B cell (primary cell): ENCODE measurements around the gene TEX35. TPM values are rescaled to one million over a fixed set of nuclear protein-coding genes. Genes with fewer than 3 reads are reported as not detected.

Source experiments
- ATAC-seq: fragments of 200-7000 bp; cut with Tn5 transposase; one replicate; pipeline ENCODE4 v1.10.0; 2021; ENCODE audit warnings: low read depth, mild to moderate bottlenecking, moderate number of reproducible peaks, moderate library complexity
- CTCF ChIA-PET: fragments of 350-600 bp; sonication (Branson Sonifier 250); formaldehyde crosslinking; loops from one replicate; lab custom pipeline; 2021; ENCODE audit warnings: antibody characterized with exemption, inconsistent platforms; lab: Charles Lee
- POLR2A ChIA-PET: fragments of 350-600 bp; sonication (Branson Sonifier 250); formaldehyde crosslinking; loops from one replicate; lab custom pipeline; 2021; ENCODE audit warnings: antibody characterized with exemption; lab: Charles Lee
- DNase-seq: peaks from one replicate; pipeline ENCODE4 v3.0.0; 2013
- H2AFZ ChIP-seq: 2 replicates; pipeline ENCODE4 v1.6.1; 2012; ENCODE audit warnings: mild to moderate bottlenecking, low read depth, low read length; ENCODE audit not compliant: insufficient read depth, poor library complexity, severe bottlenecking
- H3K27ac ChIP-seq, 2 donors: 1 replicate in 1 of 2; 2 replicates in 1 of 2; pipeline ENCODE4 v1.5.1; 2012 to 2013; ENCODE audit warnings: low read length in 2 of 2, mild to moderate bottlenecking in 2 of 2, moderate library complexity in 1 of 2
- H3K27me3 ChIP-seq, 4 experiments: fragments of 200-600 bp in 1 of 4; sonication (generic) in 1 of 4; replicated peaks in 1 of 4; 1 replicate in 2 of 4; 2 replicates in 2 of 4; pipeline versions ENCODE4 v1.6.1 to v1.7.0; 2013 to 2016; ENCODE audit warnings: low read length in 3 of 4, mild to moderate bottlenecking in 2 of 4, mixed read lengths in 1 of 4, moderate library complexity in 1 of 4; ENCODE audit not compliant: insufficient read depth in 4 of 4, control insufficient read depth in 3 of 4; ENCODE audit errors: control extremely low read depth in 1 of 4
- H3K36me3 ChIP-seq, 2 experiments: replicated peaks in 1 of 2; 1 replicate in 1 of 2; 2 replicates in 1 of 2; pipeline versions ENCODE4 v1.6.1 to v1.7.1; 2013; ENCODE audit warnings: low read length in 1 of 2; ENCODE audit not compliant: insufficient read depth in 2 of 2, control insufficient read depth in 1 of 2; ENCODE audit errors: control extremely low read depth in 1 of 2, extremely low read depth in 1 of 2
- H3K4me1 ChIP-seq, 2 donors: fragments of 200-600 bp in 1 of 2; sonication (generic) in 1 of 2; 1 replicate in 1 of 2; 2 replicates in 1 of 2; pipeline versions ENCODE4 v1.5.1 to v1.6.1; 2013 to 2017; ENCODE audit warnings: low read length in 2 of 2; ENCODE audit not compliant: control insufficient read depth in 2 of 2, insufficient read depth in 2 of 2
- H3K4me2 ChIP-seq: replicated peaks from 2 replicates; pipeline ENCODE3; 2012; ENCODE audit warnings: mild to moderate bottlenecking, low read depth, low read length; ENCODE audit not compliant: poor library complexity, severe bottlenecking
- H3K4me3 ChIP-seq, 5 experiments: fragments of 200-600 bp in 1 of 5; sonication (generic) in 1 of 5; 1 replicate in 3 of 5; 2 replicates in 2 of 5; pipeline versions ENCODE4 v1.5.1 to v1.7.0; 2011 to 2016; ENCODE audit warnings: low read length in 4 of 5, mild to moderate bottlenecking in 4 of 5, low read depth in 2 of 5, control low read depth in 1 of 5, moderate library complexity in 1 of 5; ENCODE audit not compliant: insufficient read depth in 1 of 5; ENCODE audit errors: control extremely low read depth in 1 of 5, extremely low read depth in 1 of 5
- H3K79me2 ChIP-seq: fragments of 200-600 bp; sonication (generic); one replicate; pipeline ENCODE4 v1.6.0; 2016; ENCODE audit warnings: low read length; ENCODE audit not compliant: control insufficient read depth, insufficient read depth
- H3K9ac ChIP-seq: fragments of 200-600 bp; sonication (generic); 2 replicates; pipeline ENCODE4 v1.6.1; 2017; ENCODE audit warnings: mild to moderate bottlenecking, low read length, moderate library complexity
- H3K9me3 ChIP-seq, 3 donors: one replicate each; pipeline versions ENCODE4 v1.6.1 to v1.7.1; 2013; ENCODE audit warnings: low read length in 2 of 3; ENCODE audit not compliant: control insufficient read depth in 2 of 3, insufficient read depth in 1 of 3; ENCODE audit errors: control extremely low read depth in 1 of 3
- H4K20me1 ChIP-seq: 2 replicates; pipeline ENCODE4 v1.6.0; 2012; ENCODE audit warnings: mild to moderate bottlenecking, low read length; ENCODE audit not compliant: insufficient read depth, control insufficient read depth, poor library complexity, severe bottlenecking
- H3K27ac Mint-ChIP-seq: one replicate; pipeline ENCODE4 v1.8.0; 2021; ENCODE audit warnings: mixed read lengths
- H3K27me3 Mint-ChIP-seq: one replicate; pipeline ENCODE4 v1.8.0; 2021; ENCODE audit warnings: mixed read lengths
- H3K4me1 Mint-ChIP-seq: one replicate; pipeline ENCODE4 v1.8.0; 2021; ENCODE audit warnings: mixed read lengths
- H3K4me3 Mint-ChIP-seq: one replicate; pipeline ENCODE4 v1.8.0; 2021; ENCODE audit warnings: mixed read lengths
- H3K9me3 Mint-ChIP-seq: one replicate; pipeline ENCODE4 v1.8.0; 2022; ENCODE audit warnings: mixed read lengths; ENCODE audit not compliant: insufficient read depth
- CTCF ChIP-seq: fragments of 200-600 bp; IDR thresholded peaks from one replicate; pipeline ENCODE4 v1.8.0; 2022; ENCODE audit warnings: antibody characterized with exemption, mild to moderate bottlenecking
- EZH2 ChIP-seq: IDR thresholded peaks from 2 replicates; pipeline ENCODE4 v1.6.1; 2012; ENCODE audit warnings: borderline replicate concordance, low read depth, mild to moderate bottlenecking, moderate library complexity, low read length; ENCODE audit not compliant: insufficient read depth, poor library complexity, severe bottlenecking
- WGBS: methylation state at CpG from one replicate; pipeline ENCODE4 v1.1.5; 2013; ENCODE audit warnings: missing lambda C conversion rate; ENCODE audit not compliant: insufficient coverage; 5-methylcytosine and 5-hydroxymethylcytosine counted together
- intact Hi-C: fragments of 100-400 bp; cut with micrococcal nuclease; formaldehyde crosslinking; loops from one replicate; pipeline ENCODE4 v1.10.0; 2022
- polyA plus RNA-seq: library from polyadenylated mRNA; depleted of rRNA; stranded (reverse); fragments of >200 nt; gene quantifications from 2 replicates; pipeline ENCODE4 v1.2.3, GENCODE V29; 2012
- total RNA-seq, 2 donors: library from RNA; stranded (reverse); fragments of 120-200 nt in 1 of 2; gene quantifications; 1 replicate in 1 of 2; 2 replicates in 1 of 2; pipeline versions ENCODE4 v1.2.3 to v1.2.4, GENCODE V29; 2013 to 2022

Gene TEX35
- total and polyA plus RNA-seq, 2 donors (not counting 1 experiment from before 2014, with no cell fraction given): 0.09 TPM; not detected in 1

- Histone ChIP-seq H3K4me2 (peak overlapping the region; percentile 14), H3K36me3 (no peaks in the 10 kb centered on the region), H3K27ac (no peak overlapping the region), H3K4me3 (no peak overlapping the region), H3K27me3 (no peaks in the 10 kb centered on the region), H3K79me2 (no peaks in the 10 kb centered on the region), H2AFZ (peak overlapping the region; percentile 56), H4K20me1 (no peaks in the 10 kb centered on the region), H3K4me1 (peaks cover 0 to 9% of the 10 kb centered on the region in 2 donors), H3K9ac (no peak overlapping the region), H3K9me3 (no peaks in the 10 kb centered on the region)
- no peak overlapping the region for H3K4me3 Mint-ChIP-seq
- H3K27me3 Mint-ChIP-seq: no peaks in the 10 kb centered on the region
- H3K9me3 Mint-ChIP-seq: no peaks in the 10 kb centered on the region
- no peak overlapping the region for H3K27ac Mint-ChIP-seq
- DNase-seq: peak; percentile 87
- WGBS: 15% methylated on average over 13 of the region's 13 CpGs
- intact Hi-C loops: loop anchor here (1.0 to 5.0 kb wide), 4 partner anchors 222 to 837 kb away; partner anchors contain the start of gene TOR3A
- TF ChIP-seq CTCF: peak; percentile 98
- TF ChIP-seq EZH2: no peak
- peak; percentile 90 for ATAC-seq
- POLR2A ChIA-PET: interaction anchor here (0.6 to 1.6 kb wide), 2 partner anchors 470 to 482 kb away, joined by 4 to 5 read pairs; no protein-coding TSS in a partner anchor
- CTCF ChIA-PET: interaction anchor here (0.6 to 18.9 kb wide), 34 partner anchors 10 to 1277 kb away, joined by 3 to 594 read pairs (median 4); partner anchors contain the start of genes ANGPTL1 and TOR3A
- H3K4me1 Mint-ChIP-seq: peaks cover 4% of the 10 kb centered on the region
Measured at GRCh38 chr1:178532392-178532791, 19.5 kb downstream of the TEX35 start.
